DOHH2 (cell line): Measurements from ENCODE around the gene ABHD16B.

Experiments
- H3F3A ChIP-seq: fragments of 200-600 bp; sonication (generic), shearing (Covaris generic); 2 replicates; pipeline ENCODE4 v1.6.0; 2016; ENCODE audit warnings: antibody characterized with exemption, mild to moderate bottlenecking; ENCODE audit not compliant: control insufficient read depth, insufficient read depth
- H3K27ac ChIP-seq: fragments of 200-600 bp; sonication (generic); 2 replicates; pipeline ENCODE4 v1.5.1; 2014; ENCODE audit warnings: low read depth, mild to moderate bottlenecking, low read length, moderate library complexity
- H3K27me3 ChIP-seq: fragments of 200-600 bp; sonication (generic); 2 replicates; pipeline ENCODE4 v1.6.1; 2014; ENCODE audit warnings: mild to moderate bottlenecking, low read length, mixed read lengths; ENCODE audit not compliant: control insufficient read depth
- H3K36me3 ChIP-seq: fragments of 200-600 bp; sonication (generic); 2 replicates; pipeline ENCODE4 v1.6.1; 2014; ENCODE audit warnings: mild to moderate bottlenecking, low read length, moderate library complexity, mixed read lengths; ENCODE audit not compliant: control insufficient read depth
- H3K4me1 ChIP-seq: fragments of 200-600 bp; sonication (generic); 2 replicates; pipeline ENCODE4 v1.6.1; 2014; ENCODE audit warnings: mild to moderate bottlenecking, low read length, mixed read lengths; ENCODE audit not compliant: control insufficient read depth
- H3K4me2 ChIP-seq: fragments of 200-600 bp; sonication (generic); 2 replicates; pipeline ENCODE4 v1.6.0; 2014; ENCODE audit warnings: mild to moderate bottlenecking, low read length, moderate library complexity
- H3K4me3 ChIP-seq: fragments of 200-600 bp; sonication (generic); 2 replicates; pipeline ENCODE4 v1.5.1; 2014; ENCODE audit warnings: mild to moderate bottlenecking, low read length, mixed read lengths
- H3K79me2 ChIP-seq: fragments of 200-600 bp; sonication (generic); 2 replicates; pipeline ENCODE4 v1.6.1; 2014; ENCODE audit warnings: mild to moderate bottlenecking, low read length, mixed read lengths; ENCODE audit not compliant: control insufficient read depth
- H3K9me2 ChIP-seq: fragments of 200-600 bp; sonication (generic); replicated peaks from 2 replicates; pipeline ENCODE4 v1.6.1; 2014; ENCODE audit warnings: mild to moderate bottlenecking, low read length, mixed read lengths; ENCODE audit not compliant: control insufficient read depth
- H3K9me3 ChIP-seq: fragments of 200-600 bp; sonication (generic); 2 replicates; pipeline ENCODE4 v1.6.1; 2014; ENCODE audit warnings: antibody characterized with exemption, low read length, mixed read lengths; ENCODE audit not compliant: control insufficient read depth, insufficient read depth
- H4K20me1 ChIP-seq: fragments of 200-600 bp; sonication (generic); 2 replicates; pipeline ENCODE4 v1.6.0; 2014; ENCODE audit warnings: low read depth, mild to moderate bottlenecking, antibody characterized with exemption, low read length, moderate library complexity; ENCODE audit not compliant: control insufficient read depth, insufficient read depth
- EZH2phosphoT487 ChIP-seq: fragments of 200-600 bp; sonication (generic); IDR thresholded peaks from 2 replicates; pipeline ENCODE4 v1.6.1; 2017; ENCODE audit warnings: borderline replicate concordance, mild to moderate bottlenecking, antibody characterized with exemption, low read length, moderate library complexity, mixed read lengths
- TF ChIP-seq, protein P1 (sequence below): fragments of 200-600 bp; sonication (generic); IDR thresholded peaks from one replicate; pipeline ENCODE4 v1.5.1; 2014; ENCODE audit warnings: antibody characterized with exemption, mild to moderate bottlenecking, low read depth, low read length; ENCODE audit not compliant: poor library complexity, severe bottlenecking

ABHD16B gene

DNA sequence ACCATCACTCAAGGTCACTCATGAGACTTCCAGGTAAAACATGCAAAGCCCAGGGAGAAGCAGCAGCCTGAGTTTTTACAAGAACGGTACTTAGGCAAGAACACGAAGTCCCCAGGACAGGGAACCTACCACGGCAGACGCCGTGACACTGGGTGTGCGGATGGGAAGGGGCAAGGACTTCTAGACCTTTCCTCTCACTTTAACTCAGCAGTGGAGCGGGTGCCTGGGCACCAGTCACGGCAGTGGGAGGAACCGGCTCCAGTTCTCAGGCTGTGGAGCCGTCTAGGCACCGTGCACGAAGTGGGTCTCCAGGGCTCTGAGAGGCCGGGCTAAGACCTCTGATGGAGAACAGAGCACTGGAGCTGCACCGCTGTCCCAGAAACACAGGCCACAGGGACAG lies 32.8 kb upstream of the ABHD16B start:
- H3K36me3 ChIP-seq: no peaks in the 10 kb centered on the region
- H3K4me1 ChIP-seq: no peaks in the 10 kb centered on the region
- 0 out of 2 replicates have a peak, but pooled peaks cover 7% of the 10 kb centered on the region for H4K20me1 ChIP-seq
- H3K4me2 ChIP-seq: no peak overlapping the region
- peaks cover 5% of the 10 kb centered on the region; the same call in 1 of the 2 replicates for H3F3A ChIP-seq
- H3K9me2 ChIP-seq: no peaks in the 10 kb centered on the region
- H3K27me3 ChIP-seq: peaks cover 41% of the 10 kb centered on the region
- no peak for TF ChIP-seq EZH2phosphoT487
- TF ChIP-seq, protein P1, sequence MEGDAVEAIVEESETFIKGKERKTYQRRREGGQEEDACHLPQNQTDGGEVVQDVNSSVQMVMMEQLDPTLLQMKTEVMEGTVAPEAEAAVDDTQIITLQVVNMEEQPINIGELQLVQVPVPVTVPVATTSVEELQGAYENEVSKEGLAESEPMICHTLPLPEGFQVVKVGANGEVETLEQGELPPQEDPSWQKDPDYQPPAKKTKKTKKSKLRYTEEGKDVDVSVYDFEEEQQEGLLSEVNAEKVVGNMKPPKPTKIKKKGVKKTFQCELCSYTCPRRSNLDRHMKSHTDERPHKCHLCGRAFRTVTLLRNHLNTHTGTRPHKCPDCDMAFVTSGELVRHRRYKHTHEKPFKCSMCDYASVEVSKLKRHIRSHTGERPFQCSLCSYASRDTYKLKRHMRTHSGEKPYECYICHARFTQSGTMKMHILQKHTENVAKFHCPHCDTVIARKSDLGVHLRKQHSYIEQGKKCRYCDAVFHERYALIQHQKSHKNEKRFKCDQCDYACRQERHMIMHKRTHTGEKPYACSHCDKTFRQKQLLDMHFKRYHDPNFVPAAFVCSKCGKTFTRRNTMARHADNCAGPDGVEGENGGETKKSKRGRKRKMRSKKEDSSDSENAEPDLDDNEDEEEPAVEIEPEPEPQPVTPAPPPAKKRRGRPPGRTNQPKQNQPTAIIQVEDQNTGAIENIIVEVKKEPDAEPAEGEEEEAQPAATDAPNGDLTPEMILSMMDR: no peak
- H3K9me3 ChIP-seq: no peaks in the 10 kb centered on the region
- H3K27ac ChIP-seq: no peak overlapping the region
- no peaks in the 10 kb centered on the region for H3K79me2 ChIP-seq
- no peak overlapping the region for H3K4me3 ChIP-seq

DNA sequence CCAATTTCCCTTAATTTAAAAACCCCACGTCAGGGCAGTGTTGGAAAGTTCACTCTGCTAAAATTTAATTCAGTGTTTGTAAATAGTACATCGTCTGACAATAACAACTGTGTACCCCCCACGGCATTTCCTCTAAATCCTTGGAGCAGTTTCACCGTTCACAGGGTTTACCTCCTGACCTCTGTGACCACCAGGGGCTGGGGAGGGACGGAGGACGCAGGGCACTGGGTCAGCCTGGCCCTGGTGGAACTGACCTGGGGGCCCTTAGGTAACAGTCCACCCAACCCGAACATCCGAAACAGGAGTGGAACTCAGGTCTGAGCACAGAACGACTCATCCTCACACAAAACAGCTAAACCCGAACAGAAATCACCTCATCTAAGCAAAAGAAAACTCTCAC lies 32.3 kb upstream of the ABHD16B start:
- peaks cover 5% of the 10 kb centered on the region; the same call in 1 of the 2 replicates for H3F3A ChIP-seq
- TF ChIP-seq, protein P1: no peak
- no peak for TF ChIP-seq EZH2phosphoT487
- H3K9me2 ChIP-seq: no peaks in the 10 kb centered on the region
- no peaks in the 10 kb centered on the region for H3K9me3 ChIP-seq
- H4K20me1 ChIP-seq: 0 out of 2 replicates have a peak, but pooled peaks cover 7% of the 10 kb centered on the region
- H3K27ac ChIP-seq: no peak overlapping the region
- H3K27me3 ChIP-seq: peaks cover 37% of the 10 kb centered on the region
- H3K79me2 ChIP-seq: no peaks in the 10 kb centered on the region
- no peak overlapping the region for H3K4me3 ChIP-seq
- no peaks in the 10 kb centered on the region for H3K4me1 ChIP-seq
- no peaks in the 10 kb centered on the region for H3K36me3 ChIP-seq
- no peak overlapping the region for H3K4me2 ChIP-seq

GRCh38 chr20:63829603-63829944 lies 31.7 kb upstream of the ABHD16B start:
- Histone ChIP-seq H3K9me2 (no peaks in the 10 kb centered on the region), H3K4me3 (no peak overlapping the region)

More at GRCh38 chr20:63829603-63829944, 31.7 kb upstream of the ABHD16B start:
- H3K79me2 ChIP-seq: no peaks in the 10 kb centered on the region
- no peaks in the 10 kb centered on the region for H3K4me1 ChIP-seq
- H3K36me3 ChIP-seq: no peaks in the 10 kb centered on the region
- H3K4me2 ChIP-seq: no peak overlapping the region
- H4K20me1 ChIP-seq: 0 out of 2 replicates have a peak, but pooled peaks cover 7% of the 10 kb centered on the region
- no peak overlapping the region for H3K27ac ChIP-seq
- peaks cover 33% of the 10 kb centered on the region for H3K27me3 ChIP-seq
- no peaks in the 10 kb centered on the region for H3K9me3 ChIP-seq
- H3F3A ChIP-seq: peaks cover 5% of the 10 kb centered on the region; the same call in 1 of the 2 replicates
- TF ChIP-seq, protein P1: no peak
- no peak; the same call in 1 of the 2 replicates for TF ChIP-seq EZH2phosphoT487
